Left colon (tissue), 2 donors: Measurements from ENCODE around the gene SLC41A1. TPM values are rescaled to one million over a fixed set of nuclear protein-coding genes. Genes with fewer than 3 reads are reported as not detected.
"Not testable (repeated sequence)": the region's sequence is repeated elsewhere in the genome, so short reads cannot be mapped to it uniquely, and the experiment has no call there.

Experiments used
- ATAC-seq: fragments of 200-7000 bp; cut with Tn5 transposase; one replicate; pipeline ENCODE4 v1.9.1; 2020; ENCODE audit warnings: mild to moderate bottlenecking, moderate library complexity
- DNase-seq, 2 donors: peaks; one replicate each; pipeline ENCODE4 v3.0.0-alpha.2; 2020
- intact Hi-C, 2 donors: fragments of 100-400 bp; cut with DNase I in 1 of 2; cut with micrococcal nuclease in 1 of 2; formaldehyde crosslinking; loops; one replicate each; pipeline versions ENCODE4 v1.11.2 to v1.14.0; 2022; cut with DNase I, micrococcal nuclease
- long read RNA-seq: library from polyadenylated mRNA; unstranded; transcript quantifications from one replicate; pipeline ENCODE4 v2.0.0, GENCODE V29; 2021
- total RNA-seq, 2 donors: library from RNA; stranded (reverse); fragmentation: NEBNext Ultra II Directional; extraction: Animal tissue kit (Norgen Biotek cat#: 25700); gene quantifications; one replicate each; pipeline ENCODE4 v1.2.1, GENCODE V29; 2021
- donor health status: DM: no; HTN: no; CAD: no.
- donor health status: DM: yes; HTN: yes; CAD: no.

SLC41A1 gene
- 1 to 10 TPM; 4.4 to 4.9 TPM for total RNA-seq
- long read RNA-seq, partial matches to known transcripts, result 0 of 1 reads
- long read RNA-seq, other reads (novel, unspliced or antisense), result 1 of 1 reads

- intact Hi-C loops, result no loop called here
- ATAC-seq (peak; percentile 98), DNase-seq (peak; percentile 92)
Observed at GRCh38 chr1:205812878-205813754, at the start of gene SLC41A1. TSS of gene SLC41A1 (minus strand) at chr1:205813198. CDS start at chr1:205810441, 2,757 bp downstream.

- ATAC-seq (no peak), DNase-seq (no peak)
- intact Hi-C loops, result no loop called here
Observed at GRCh38 chr1:205861540-205861939, 48.5 kb upstream of the SLC41A1 start.

GRCh38 chr1:205858141-205858961 lies 45.4 kb upstream of the SLC41A1 start:
- intact Hi-C loops, result no loop called here
- no peak for ATAC-seq

GRCh38 chr1:205857501-205857900 lies 44.5 kb upstream of the SLC41A1 start:
- ATAC-seq, intact Hi-C loops, DNase-seq: not testable (repeated sequence)

More at GRCh38 chr1:205858141-205858961, 45.4 kb upstream of the SLC41A1 start:
- DNase-seq, result no peak

GRCh38 chr1:205856433-205856832 lies 43.4 kb upstream of the SLC41A1 start:
- ATAC-seq (no peak), DNase-seq (no peak)
- intact Hi-C loops, result no loop called here

GRCh38 chr1:205852969-205853368 lies 40.0 kb upstream of the SLC41A1 start:
- intact Hi-C loops, result no loop called here
- ATAC-seq (no peak), DNase-seq (no peak)

GRCh38 chr1:205851993-205852392 lies 39.0 kb upstream of the SLC41A1 start:
- intact Hi-C loops, result no loop called here
- DNase-seq (no peak), ATAC-seq (no peak)

GRCh38 chr1:205849619-205850355 lies 36.8 kb upstream of the SLC41A1 start, which contains the start of gene PM20D1:
TSS of gene PM20D1 (minus strand) at chr1:205850132. CDS start at chr1:205850072, 60 bp downstream.
- intact Hi-C loops, result no loop called here
- peak; percentile 70 to 79 for DNase-seq
- peak; percentile 97 for ATAC-seq

- intact Hi-C loops, result no loop called here
- ATAC-seq (no peak), DNase-seq (no peak)
Observed at GRCh38 chr1:205843036-205843859, 30.2 kb upstream of the SLC41A1 start.

GRCh38 chr1:205842229-205842628 lies 29.2 kb upstream of the SLC41A1 start:
- ATAC-seq (no peak), DNase-seq (no peak)
- intact Hi-C loops, result no loop called here

- DNase-seq (no peak), ATAC-seq (no peak)
- intact Hi-C loops, result no loop called here
Observed at GRCh38 chr1:205840146-205840923, 27.3 kb upstream of the SLC41A1 start.

- ATAC-seq (no peak), DNase-seq (no peak)
- intact Hi-C loops, result no loop called here
Observed at GRCh38 chr1:205837382-205837970, 24.5 kb upstream of the SLC41A1 start.

- peak; percentile 43 to 55 for DNase-seq
- intact Hi-C loops, result no loop called here
Observed at GRCh38 chr1:205834751-205835150, 21.8 kb upstream of the SLC41A1 start.

GRCh38 chr1:205832326-205832751 lies 19.3 kb upstream of the SLC41A1 start:
- no peak for DNase-seq
- no peak for ATAC-seq
- intact Hi-C loops, result no loop called here

More at GRCh38 chr1:205834751-205835150, 21.8 kb upstream of the SLC41A1 start:
- peak; percentile 99 for ATAC-seq

GRCh38 chr1:205827623-205828022 lies 14.6 kb upstream of the SLC41A1 start:
- intact Hi-C loops, result no loop called here
- ATAC-seq, result peak; percentile 29
- DNase-seq, result no peak

- ATAC-seq (no peak), DNase-seq (no peak)
- intact Hi-C loops, result no loop called here
Observed at GRCh38 chr1:205826995-205827394, 14.0 kb upstream of the SLC41A1 start.
